GM12875 (cell line): ENCODE data around the gene STIM2.
"Not testable (repeated sequence)": the region's sequence is repeated elsewhere in the genome, so short reads cannot be mapped to it uniquely, and the experiment has no call there.

Source experiments
- H3K4me3 ChIP-seq: one replicate; pipeline ENCODE4 v1.5.1; 2011; ENCODE audit warnings: low read depth, low read length, control low read depth
- TF ChIP-seq, protein P1 (sequence below): IDR thresholded peaks from 2 replicates; pipeline ENCODE4 v1.5.1; 2011; ENCODE audit warnings: low read depth, mild to moderate bottlenecking, control low read depth, inconsistent platforms, low read length, moderate library complexity, borderline replicate concordance; ENCODE audit not compliant: insufficient read depth

The STIM2 gene

DNA sequence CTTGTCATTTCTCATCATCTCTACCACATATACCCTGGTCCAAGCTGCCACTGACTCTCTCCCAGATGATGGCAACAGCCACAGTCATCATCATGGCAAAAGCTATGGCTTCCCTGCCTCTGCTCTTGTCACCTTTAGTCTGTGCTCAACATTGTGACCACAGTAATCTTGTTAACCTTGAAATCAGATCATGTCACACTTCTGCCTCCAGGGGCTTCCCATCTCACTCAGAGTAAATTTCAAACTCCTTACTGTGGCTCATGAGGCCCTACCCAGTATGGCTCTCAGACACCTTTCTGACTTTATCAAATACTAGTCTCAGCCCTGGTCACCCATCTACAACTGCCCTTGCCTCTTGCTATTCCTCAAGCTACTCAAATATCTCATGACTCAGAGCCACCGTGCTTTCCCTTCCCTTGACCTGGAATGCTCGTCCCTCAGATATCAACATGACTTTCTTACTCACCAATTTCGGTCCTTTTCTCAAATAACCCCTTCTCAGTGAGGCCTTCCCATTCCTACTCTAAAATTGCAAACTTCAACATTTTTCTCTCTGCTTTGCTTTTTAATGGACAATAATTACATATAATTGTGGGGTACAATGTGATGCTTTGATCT lies 41.1 kb upstream of the STIM2 start:
- TF ChIP-seq, protein P1, sequence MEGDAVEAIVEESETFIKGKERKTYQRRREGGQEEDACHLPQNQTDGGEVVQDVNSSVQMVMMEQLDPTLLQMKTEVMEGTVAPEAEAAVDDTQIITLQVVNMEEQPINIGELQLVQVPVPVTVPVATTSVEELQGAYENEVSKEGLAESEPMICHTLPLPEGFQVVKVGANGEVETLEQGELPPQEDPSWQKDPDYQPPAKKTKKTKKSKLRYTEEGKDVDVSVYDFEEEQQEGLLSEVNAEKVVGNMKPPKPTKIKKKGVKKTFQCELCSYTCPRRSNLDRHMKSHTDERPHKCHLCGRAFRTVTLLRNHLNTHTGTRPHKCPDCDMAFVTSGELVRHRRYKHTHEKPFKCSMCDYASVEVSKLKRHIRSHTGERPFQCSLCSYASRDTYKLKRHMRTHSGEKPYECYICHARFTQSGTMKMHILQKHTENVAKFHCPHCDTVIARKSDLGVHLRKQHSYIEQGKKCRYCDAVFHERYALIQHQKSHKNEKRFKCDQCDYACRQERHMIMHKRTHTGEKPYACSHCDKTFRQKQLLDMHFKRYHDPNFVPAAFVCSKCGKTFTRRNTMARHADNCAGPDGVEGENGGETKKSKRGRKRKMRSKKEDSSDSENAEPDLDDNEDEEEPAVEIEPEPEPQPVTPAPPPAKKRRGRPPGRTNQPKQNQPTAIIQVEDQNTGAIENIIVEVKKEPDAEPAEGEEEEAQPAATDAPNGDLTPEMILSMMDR = no peak
- H3K4me3 ChIP-seq = no peak overlapping the region

DNA sequence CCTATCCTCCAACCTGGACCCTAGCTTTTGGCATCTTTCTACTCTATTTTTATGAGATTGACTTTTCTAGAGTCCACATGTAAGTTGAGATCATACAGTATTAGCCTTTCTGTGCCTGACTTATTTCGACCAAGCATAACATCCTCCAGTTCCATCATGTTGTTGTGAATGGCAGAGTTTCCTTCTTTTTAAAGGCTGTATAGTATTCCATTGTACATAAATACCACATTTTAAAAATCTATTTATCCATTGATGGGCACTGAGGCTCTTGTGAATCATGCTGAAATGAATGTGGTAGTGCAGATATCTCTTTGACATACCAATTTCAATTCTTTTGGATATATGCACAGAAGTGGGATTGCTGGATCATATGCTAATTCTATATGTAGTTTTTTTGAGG lies 40.3 kb upstream of the STIM2 start:
- no peak overlapping the region for H3K4me3 ChIP-seq
- TF ChIP-seq, protein P1 = no peak

DNA sequence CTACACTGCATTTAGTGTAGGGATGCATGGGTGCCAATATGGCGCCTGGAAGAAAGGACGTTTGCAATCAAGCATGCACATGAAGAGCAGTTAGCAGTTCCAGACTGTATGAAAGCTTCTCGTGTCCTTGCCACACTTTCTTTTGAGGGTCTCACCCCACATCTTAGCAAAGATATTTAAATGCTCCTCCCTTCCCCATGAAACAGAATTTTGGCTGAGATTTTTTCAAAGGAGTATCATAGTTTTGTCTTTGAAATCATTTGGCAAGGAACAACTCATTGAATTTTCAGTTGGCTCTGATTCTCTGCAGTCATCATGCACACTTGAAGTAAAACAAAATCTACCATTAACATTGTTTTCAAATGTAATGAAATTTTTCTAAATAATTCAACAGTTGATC lies 39.6 kb upstream of the STIM2 start:
- no peak overlapping the region for H3K4me3 ChIP-seq
- TF ChIP-seq, protein P1 = no peak

DNA sequence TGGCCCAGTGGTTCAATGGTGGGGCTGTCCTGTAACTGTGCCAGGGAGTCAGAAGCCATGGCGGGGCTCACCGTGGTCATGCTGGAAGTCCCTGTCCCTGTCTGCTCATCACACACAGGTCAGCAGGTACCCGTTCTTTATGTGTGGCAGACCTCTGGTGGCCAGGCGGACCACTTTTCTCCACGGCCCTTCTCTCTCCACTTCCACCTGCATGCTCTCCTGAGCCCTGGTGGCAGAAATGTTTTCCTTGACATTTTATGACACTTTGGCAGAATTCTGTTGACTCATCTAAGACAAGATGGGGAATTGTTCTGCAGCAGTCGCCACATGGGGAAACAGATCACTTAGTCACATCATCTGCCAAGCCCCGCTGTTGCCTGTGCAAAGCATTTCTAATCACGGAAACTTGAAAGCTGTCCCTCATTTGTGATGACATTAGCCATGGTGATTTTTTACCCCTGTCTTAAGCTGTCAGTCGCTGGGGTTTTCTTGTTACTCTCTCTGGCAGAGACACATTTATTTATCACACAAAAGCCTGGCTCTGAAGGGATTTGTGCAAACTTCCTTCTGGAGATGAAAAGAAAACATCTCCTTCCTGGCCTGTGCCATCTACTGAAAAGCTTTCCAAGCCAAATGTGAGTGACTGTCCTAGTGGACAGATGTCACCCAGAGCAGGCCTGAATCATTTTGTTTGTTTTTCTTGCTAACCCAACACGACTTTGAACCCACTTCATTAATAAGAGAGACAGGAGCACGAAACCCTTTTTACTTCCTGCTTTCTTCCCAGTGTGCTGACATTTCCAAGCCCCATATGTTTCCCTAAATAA lies 38.8 kb upstream of the STIM2 start:
- H3K4me3 ChIP-seq = no peak overlapping the region
- TF ChIP-seq, protein P1 = no peak

DNA sequence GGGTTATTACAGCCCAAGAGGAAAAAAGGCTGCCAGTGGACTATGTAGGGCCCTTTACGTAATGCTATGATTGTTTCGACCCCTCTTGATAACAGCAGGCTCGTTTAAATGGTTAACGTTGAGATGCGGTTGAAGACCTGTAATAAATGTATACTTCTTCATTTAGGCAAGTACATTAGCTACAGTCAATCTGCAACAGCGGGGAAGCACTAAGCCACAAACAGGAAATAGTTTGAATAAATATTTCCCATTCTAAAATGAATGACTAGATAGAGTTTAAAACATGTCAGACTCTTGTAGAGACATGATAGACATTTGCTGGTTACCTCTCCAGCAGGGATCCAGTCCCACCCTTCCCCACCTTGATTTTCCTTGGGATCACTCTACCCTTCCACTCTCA lies 38.1 kb upstream of the STIM2 start:
- TF ChIP-seq, protein P1 = no peak
- H3K4me3 ChIP-seq = no peak overlapping the region

DNA sequence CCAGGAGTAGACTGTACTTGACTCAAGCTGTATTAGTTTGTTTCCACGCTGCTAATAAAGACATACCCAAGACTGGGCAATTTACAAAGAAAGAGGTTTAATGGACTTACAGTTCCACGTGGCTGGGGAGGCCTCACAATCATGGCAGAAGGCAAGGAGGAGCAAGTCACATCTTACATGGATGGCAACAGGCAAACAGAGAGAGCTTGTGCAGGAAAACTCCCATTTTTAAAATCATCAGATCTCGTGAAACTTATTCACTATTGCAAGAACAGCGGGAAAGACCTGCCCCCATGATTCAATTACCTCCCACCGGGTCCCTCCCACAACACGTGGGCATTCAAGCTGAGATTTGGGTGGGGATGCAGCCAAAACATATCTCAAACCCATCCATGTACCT lies 37.7 kb upstream of the STIM2 start:
- not testable (repeated sequence) for H3K4me3 ChIP-seq

DNA sequence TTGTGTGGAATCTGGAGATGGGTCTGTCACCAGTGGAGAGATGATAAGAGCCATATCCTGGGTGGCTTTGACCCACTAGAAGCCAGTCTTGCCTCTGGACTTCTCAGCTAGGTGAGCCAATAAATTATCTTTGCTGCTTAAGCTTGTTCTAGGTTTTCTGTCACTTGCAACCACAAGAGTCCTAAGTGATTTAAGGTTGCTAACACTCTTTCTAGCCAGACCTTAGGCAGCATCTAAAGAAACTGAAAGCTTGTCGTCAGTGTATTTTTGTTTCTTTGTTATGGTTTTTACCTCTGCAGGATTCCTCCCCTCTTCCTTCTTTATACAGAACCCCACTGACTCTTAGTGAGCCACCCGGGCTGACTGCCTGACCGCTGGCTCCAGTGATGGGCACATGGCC lies 37.1 kb upstream of the STIM2 start:
- TF ChIP-seq, protein P1 = no peak
- no peak overlapping the region for H3K4me3 ChIP-seq
